IMR-90 (cell line): Measurements from ENCODE around the gene GPR108. TPM values are rescaled to one million over a fixed set of nuclear protein-coding genes. Genes with fewer than 3 reads are reported as not detected.

Experiments
- ATAC-seq: fragments of 200-7000 bp; cut with Tn5 transposase; 2 replicates; pipeline ENCODE4 v1.9.1; 2020; ENCODE audit warnings: low read depth, mild to moderate bottlenecking, moderate library complexity
- BruUV-seq: library from RNA; stranded (reverse); fragments of 400-500 nt; replicated peaks from 2 replicates; lab custom pipeline; 2021; lab: Mats Ljungman, UMichigan
- CTCF ChIA-PET: fragments of 300-600 bp; formaldehyde crosslinking; extraction: SDS; loops from one replicate; lab custom pipeline; 2021; ENCODE audit warnings: antibody characterized with exemption; lab: Yijun Ruan, JAX
- POLR2A ChIA-PET: fragments of 300-600 bp; sonication (Branson Sonifier 250); formaldehyde crosslinking; loops from one replicate; lab custom pipeline; 2022; ENCODE audit warnings: antibody characterized with exemption; ENCODE audit not compliant: unreplicated experiment; lab: Charles Lee
- DNase-seq: peaks from one replicate; pipeline ENCODE4 v3.0.0; 2013
- H2AFZ ChIP-seq: replicated peaks from 2 replicates; pipeline ENCODE3; 2013; ENCODE audit warnings: low read length, mild to moderate bottlenecking; ENCODE audit not compliant: poor library complexity
- H2AK5ac ChIP-seq: 2 replicates; pipeline ENCODE4 v1.6.1; 2013; ENCODE audit warnings: low read depth, low read length, inconsistent platforms
- H2AK9ac ChIP-seq: replicated peaks from 2 replicates; pipeline ENCODE3; 2013; ENCODE audit warnings: mild to moderate bottlenecking, low read depth, low read length, moderate library complexity; ENCODE audit not compliant: poor library complexity
- H2BK120ac ChIP-seq: 2 replicates; pipeline ENCODE4 v1.6.1; 2013; ENCODE audit warnings: low read depth, low read length, inconsistent platforms
- H2BK15ac ChIP-seq: 3 replicates; pipeline ENCODE4 v1.6.1; 2013; ENCODE audit warnings: low read depth, low read length, inconsistent platforms
- H2BK20ac ChIP-seq: 2 replicates; pipeline ENCODE4 v1.6.1; 2013; ENCODE audit warnings: low read depth, mild to moderate bottlenecking, inconsistent platforms, low read length, moderate library complexity
- H2BK5ac ChIP-seq: 2 replicates; pipeline ENCODE4 v1.6.1; 2013; ENCODE audit warnings: mild to moderate bottlenecking, low read depth, low read length, inconsistent platforms; ENCODE audit not compliant: poor library complexity, severe bottlenecking
- H3K14ac ChIP-seq: replicated peaks from 2 replicates; pipeline ENCODE4 v1.6.1; 2013; ENCODE audit warnings: low read depth, low read length, inconsistent platforms
- H3K18ac ChIP-seq: 2 replicates; pipeline ENCODE4 v1.6.1; 2013; ENCODE audit warnings: low read depth, low read length, control low read depth
- H3K23ac ChIP-seq: 2 replicates; pipeline ENCODE4 v1.6.1; 2013; ENCODE audit warnings: low read depth, low read length, inconsistent platforms
- H3K27ac ChIP-seq: 2 replicates; pipeline ENCODE4 v1.5.1; 2013; ENCODE audit warnings: mild to moderate bottlenecking, control low read depth, low read length; ENCODE audit not compliant: insufficient read depth
- H3K27me3 ChIP-seq: 2 replicates; pipeline ENCODE4 v1.6.1; 2013; ENCODE audit warnings: low read length; ENCODE audit not compliant: control insufficient read depth, insufficient read depth
- H3K36me3 ChIP-seq: 2 replicates; pipeline ENCODE4 v1.6.1; 2013; ENCODE audit warnings: low read length, mixed read lengths; ENCODE audit not compliant: control insufficient read depth, insufficient read depth
- H3K4ac ChIP-seq: 2 replicates; pipeline ENCODE4 v1.6.1; 2013; ENCODE audit warnings: low read depth, low read length, inconsistent platforms
- H3K4me1 ChIP-seq: 2 replicates; pipeline ENCODE4 v1.6.1; 2013; ENCODE audit warnings: low read length, mixed read lengths; ENCODE audit not compliant: control insufficient read depth, insufficient read depth
- H3K4me2 ChIP-seq: 2 replicates; pipeline ENCODE4 v1.6.1; 2013; ENCODE audit warnings: low read depth, mild to moderate bottlenecking, control low read depth, low read length, moderate library complexity
- H3K4me3 ChIP-seq: 2 replicates; pipeline ENCODE4 v1.5.1; 2013; ENCODE audit warnings: low read depth, mild to moderate bottlenecking, control low read depth, low read length, moderate library complexity; ENCODE audit not compliant: insufficient read depth
- H3K56ac ChIP-seq: 2 replicates; pipeline ENCODE4 v1.6.1; 2013; ENCODE audit warnings: low read length, inconsistent platforms; ENCODE audit not compliant: insufficient read depth; ENCODE audit errors: extremely low read depth
- H3K79me1 ChIP-seq, 2 experiments: 2 replicates each; pipeline ENCODE4 v1.6.1; 2013; ENCODE audit warnings: low read length in 2 of 2, inconsistent platforms in 1 of 2, low read depth in 1 of 2
- H3K9ac ChIP-seq: 2 replicates; pipeline ENCODE4 v1.6.1; 2013; ENCODE audit warnings: low read depth, low read length, control low read depth
- H3K9me1 ChIP-seq: 2 replicates; pipeline ENCODE4 v1.6.1; 2013; ENCODE audit warnings: low read length, inconsistent platforms; ENCODE audit not compliant: insufficient read depth
- H3K9me3 ChIP-seq: 2 replicates; pipeline ENCODE4 v1.6.1; 2013; ENCODE audit warnings: low read length; ENCODE audit not compliant: control insufficient read depth, insufficient read depth
- H4K20me1 ChIP-seq: 2 replicates; pipeline ENCODE4 v1.6.1; 2013; ENCODE audit warnings: low read length, inconsistent platforms; ENCODE audit not compliant: insufficient read depth
- H4K5ac ChIP-seq: 2 replicates; pipeline ENCODE4 v1.6.1; 2013; ENCODE audit warnings: mild to moderate bottlenecking, low read depth, low read length, control low read depth
- H4K8ac ChIP-seq, 2 experiments: 2 replicates each; pipeline ENCODE4 v1.6.1; 2013; ENCODE audit warnings: low read depth in 2 of 2, low read length in 2 of 2, control low read depth in 1 of 2, inconsistent platforms in 1 of 2
- H4K91ac ChIP-seq: 2 replicates; pipeline ENCODE4 v1.6.1; 2013; ENCODE audit warnings: low read depth, low read length, inconsistent platforms; ENCODE audit not compliant: insufficient read depth
- BHLHE40 ChIP-seq: fragments of 150-350 bp; IDR thresholded peaks from 2 replicates; pipeline ENCODE4 v1.6.1; 2016; ENCODE audit warnings: mild to moderate bottlenecking, low read depth, low read length
- MAFK ChIP-seq: IDR thresholded peaks from 2 replicates; pipeline ENCODE4 v1.6.1; 2012; ENCODE audit warnings: low read depth, low read length, improper control_type of control experiment
- MAZ ChIP-seq: IDR thresholded peaks from 2 replicates; pipeline ENCODE4 v1.6.1; 2012; ENCODE audit warnings: low read depth, mild to moderate bottlenecking, low read length, improper control_type of control experiment, moderate library complexity, borderline replicate concordance
- RCOR1 ChIP-seq: IDR thresholded peaks from 2 replicates; pipeline ENCODE4 v1.6.1; 2012; ENCODE audit warnings: mild to moderate bottlenecking, low read length, improper control_type of control experiment; ENCODE audit not compliant: insufficient replicate concordance
- WGBS, 2 experiments: methylation state at CpG; one replicate each; pipeline versions ENCODE4 v1.1.5 to v1.1.7; 2013; ENCODE audit warnings: missing lambda C conversion rate in 2 of 2; ENCODE audit not compliant: insufficient read length in 1 of 2; ENCODE audit errors: extremely low coverage in 2 of 2; 5-methylcytosine and 5-hydroxymethylcytosine counted together
- dilution Hi-C: fragments of 300-500 bp; cut with HindIII; formaldehyde crosslinking; loops from one replicate; pipeline ENCODE4 v1.14.3; 2018; ENCODE audit warnings: low sequenced_read_pairs; ENCODE audit not compliant: unreplicated experiment
- in situ Hi-C: fragments of 300-500 bp; cut with MboI; formaldehyde crosslinking; loops from 3 replicates; pipeline ENCODE4 v1.14.3; 2019; ENCODE audit warnings: low sequenced_read_pairs, inconsistent platforms, mixed read lengths
- intact Hi-C: fragments of 100-400 bp; cut with micrococcal nuclease; formaldehyde crosslinking; loops from 2 replicates; pipeline ENCODE4 v1.10.0; 2022
- polyA plus RNA-seq, 3 experiments: library from polyadenylated mRNA; depleted of rRNA; stranded (reverse); fragments of >200 nt; gene quantifications; 2 replicates each; pipeline ENCODE4 v1.2.3, GENCODE V29; 2012; ENCODE audit warnings: low replicate concordance in 1 of 3
- total RNA-seq: library from RNA; depleted of rRNA; stranded (reverse); fragments of >200 nt; gene quantifications from 2 replicates; pipeline ENCODE4 v1.2.3, GENCODE V29; 2012

GPR108 gene
- total and polyA plus RNA-seq, 2 of the 4 experiments (the other 2 are of a cell fraction) = 28.0 to 38.9 TPM

DNA sequence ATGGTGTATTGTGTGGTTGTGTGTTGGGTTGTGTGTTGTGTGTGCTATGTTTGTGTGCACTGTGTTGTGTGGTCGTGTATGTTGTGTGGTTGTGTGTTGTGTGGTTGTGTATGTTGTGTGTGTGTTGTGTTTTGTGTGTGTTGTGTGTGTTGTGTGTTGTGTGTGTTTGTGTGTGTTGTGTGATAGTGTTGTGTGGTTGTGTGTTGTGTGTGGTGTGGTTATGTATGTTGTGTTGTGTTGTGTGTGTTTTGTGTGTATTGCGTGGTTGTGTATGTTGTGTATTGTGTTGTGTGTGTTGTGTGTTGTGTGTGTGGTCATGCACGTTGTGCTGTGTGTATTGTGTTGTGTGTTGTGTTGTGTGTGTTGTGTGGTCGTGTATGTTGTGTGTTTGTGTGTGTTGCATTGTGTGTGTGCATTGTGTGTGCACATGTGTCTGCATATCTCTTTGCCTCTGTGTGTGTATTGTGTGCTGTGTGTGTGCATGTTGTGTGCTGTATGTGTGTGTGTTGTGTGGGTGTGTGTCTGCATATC lies 19.9 kb downstream of the GPR108 start:
- ChIA-PET CTCF (no interaction called here), POLR2A (no interaction called here)
- ATAC-seq = no peak
- no peak overlapping the region for H2BK15ac ChIP-seq
- no peak overlapping the region for H3K4ac ChIP-seq
- no peaks in the 10 kb centered on the region for H3K79me1 ChIP-seq
- H3K56ac ChIP-seq = no peak overlapping the region
- no peak overlapping the region for H2AK9ac ChIP-seq
- H4K20me1 ChIP-seq = no peaks in the 10 kb centered on the region
- H3K4me3 ChIP-seq = no peak overlapping the region
- H3K27ac ChIP-seq = no peak overlapping the region
- WGBS, 2 experiments = 69% methylated on average over 4 of the region's 4 CpGs; no CpG with 5 or more reads in 1 of the 2 experiments
- H2AK5ac ChIP-seq = no peak overlapping the region
- no peak overlapping the region for H4K8ac ChIP-seq
- no peaks in the 10 kb centered on the region for H3K27me3 ChIP-seq
- H3K9me1 ChIP-seq = no peaks in the 10 kb centered on the region
- in situ Hi-C loops = no loop called here
- H4K91ac ChIP-seq = no peak overlapping the region
- no peak overlapping the region for H3K4me2 ChIP-seq
- no peak overlapping the region for H3K23ac ChIP-seq
- H3K18ac ChIP-seq = no peak overlapping the region
- dilution Hi-C loops = no loop called here
- intact Hi-C loops = no loop called here
- H3K9ac ChIP-seq = no peak overlapping the region
- no peak overlapping the region for H4K5ac ChIP-seq
- H3K36me3 ChIP-seq = peaks cover 4% of the 10 kb centered on the region; the same call in 1 of the 2 replicates
- H2BK20ac ChIP-seq = no peak overlapping the region
- H2BK120ac ChIP-seq = no peak overlapping the region
- H3K9me3 ChIP-seq = no peaks in the 10 kb centered on the region; the same call in 1 of the 2 replicates
- no peak overlapping the region for H3K14ac ChIP-seq
- H3K4me1 ChIP-seq = no peaks in the 10 kb centered on the region; the same call in 1 of the 2 replicates
- peak overlapping the region; percentile 90 for H2BK5ac ChIP-seq
- BruUV-seq = no TSS peak
- H2AFZ ChIP-seq = no peak overlapping the region
- TF ChIP-seq MAFK (no peak), RCOR1 (no peak), MAZ (no peak), BHLHE40 (no peak)
- no peak for DNase-seq
